C4-2B (cell line): ENCODE results near the gene SCP2.

Experiments
- H3K27ac ChIP-seq: fragments of 450-650 bp; 2 replicates; pipeline ENCODE4 v1.5.1; 2017
- CTCF ChIP-seq: fragments of 450-650 bp; conservative IDR thresholded peaks from 2 replicates; pipeline ENCODE4 v1.5.1; 2017; ENCODE audit warnings: mild to moderate bottlenecking
- ZFX ChIP-seq: fragments of 450-650 bp; IDR thresholded peaks from 2 replicates; pipeline ENCODE4 v1.6.1; 2017

SCP2 gene

DNA sequence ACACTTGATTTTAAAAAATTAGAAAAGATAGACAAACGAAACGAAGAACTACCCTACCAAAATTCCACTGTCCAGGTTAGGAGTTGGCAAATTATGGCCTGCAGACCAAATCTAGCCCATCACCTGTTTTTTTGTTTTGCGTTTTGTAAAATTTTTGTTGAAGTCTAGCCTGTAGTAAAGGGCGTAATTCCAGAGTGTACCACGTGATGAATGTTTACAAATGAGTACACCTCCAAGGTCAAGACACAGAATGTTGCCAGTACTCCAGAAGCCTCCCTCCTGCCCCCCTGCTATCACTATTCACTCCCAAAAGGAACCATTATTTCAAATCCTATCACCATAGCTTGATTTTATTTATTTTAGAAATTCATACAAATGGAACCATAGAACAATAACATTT lies 117.8 kb downstream of the SCP2 start:
- no peak for TF ChIP-seq CTCF
- no peak for TF ChIP-seq ZFX

GRCh38 chr1:53046930-53047329 lies 119.9 kb downstream of the SCP2 start:
- H3K27ac ChIP-seq: no peak overlapping the region
- TF ChIP-seq ZFX (no peak), CTCF (no peak)

More for the DNA sequence above, 117.8 kb downstream of the SCP2 start:
- no peak overlapping the region for H3K27ac ChIP-seq

- TF ChIP-seq ZFX: no peak
- no peak for TF ChIP-seq CTCF
- no peak overlapping the region for H3K27ac ChIP-seq
These were observed 121.0 kb downstream of the SCP2 start for GRCh38 chr1:53047737-53048736.

GRCh38 chr1:53048960-53049573 lies 122.0 kb downstream of the SCP2 start:
- no peak overlapping the region for H3K27ac ChIP-seq
- TF ChIP-seq CTCF: no peak
- no peak for TF ChIP-seq ZFX

- TF ChIP-seq ZFX: no peak
- no peak for TF ChIP-seq CTCF
- no peak overlapping the region for H3K27ac ChIP-seq
These were observed 122.5 kb downstream of the SCP2 start for GRCh38 chr1:53049574-53049967.

DNA sequence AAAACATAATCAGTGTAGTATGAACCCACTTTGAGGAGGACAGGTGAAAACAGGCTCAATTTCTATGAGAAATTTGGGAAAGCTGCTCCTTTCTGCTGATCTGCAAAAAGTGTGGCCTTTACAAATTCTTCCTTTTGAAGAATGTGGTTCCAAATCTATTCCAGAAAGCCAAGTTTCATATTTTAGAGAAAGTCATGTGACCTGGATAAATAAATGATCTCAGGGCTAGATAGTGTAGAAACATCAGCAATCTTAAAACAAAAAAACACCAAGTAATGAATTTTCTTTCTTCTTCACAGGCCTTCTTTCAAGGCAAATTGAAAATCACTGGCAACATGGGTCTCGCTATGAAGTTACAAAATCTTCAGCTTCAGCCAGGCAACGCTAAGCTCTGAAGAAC lies 123.2 kb downstream of the SCP2 start:
- H3K27ac ChIP-seq: no peak overlapping the region
- TF ChIP-seq CTCF: no peak
- no peak for TF ChIP-seq ZFX

GRCh38 chr1:53051676-53052075 lies 124.6 kb downstream of the SCP2 start:
- TF ChIP-seq CTCF (no peak), ZFX (no peak)
- no peak overlapping the region for H3K27ac ChIP-seq
